Measurements from ENCODE around the gene CIDEB. TPM values are rescaled to one million over a fixed set of nuclear protein-coding genes. Genes with fewer than 3 reads are reported as not detected.

The CIDEB gene
- total RNA-seq, 1 donor from 2014 or later = 4.7 TPM

- no peak overlapping the region for H3K9ac ChIP-seq (ENCODE audit: low read depth in 1 of 3, low read length in 3 of 3)
- H3K4me3 ChIP-seq (ENCODE audit: low read length in 3 of 3) = no peak overlapping the region
- H3K27me3 ChIP-seq (ENCODE audit: control insufficient read depth in 3 of 3, insufficient read depth in 3 of 3, low read length in 3 of 3) = no peaks in the 10 kb centered on the region
- H3K36me3 ChIP-seq (ENCODE audit: control insufficient read depth in 3 of 3, insufficient read depth in 3 of 3, low read length in 3 of 3) = no peaks in the 10 kb centered on the region
- no peaks in the 10 kb centered on the region for H3K9me3 ChIP-seq (ENCODE audit: control insufficient read depth in 3 of 3, low read length in 3 of 3)
- no peak overlapping the region for H3K27ac ChIP-seq (ENCODE audit: low read depth, low read length)
- H3K4me1 ChIP-seq (ENCODE audit: control insufficient read depth in 3 of 3, insufficient read depth in 3 of 3, low read length in 3 of 3) = peaks cover 0 to 5% (median 0%) of the 10 kb centered on the region in 3 donors
Measured at GRCh38 chr14:24282736-24283135, 25.0 kb downstream of the CIDEB start.

GRCh38 chr14:24281636-24282035 lies 26.1 kb downstream of the CIDEB start:
- no peaks in the 10 kb centered on the region for H3K36me3 ChIP-seq (ENCODE audit: control insufficient read depth in 3 of 3, insufficient read depth in 3 of 3, low read length in 3 of 3)
- H3K27me3 ChIP-seq (ENCODE audit: control insufficient read depth in 3 of 3, insufficient read depth in 3 of 3, low read length in 3 of 3) = no peaks in the 10 kb centered on the region
- no peak overlapping the region for H3K4me3 ChIP-seq (ENCODE audit: low read length in 3 of 3)
- no peaks in the 10 kb centered on the region for H3K9me3 ChIP-seq (ENCODE audit: control insufficient read depth in 3 of 3, low read length in 3 of 3)
- no peak overlapping the region for H3K9ac ChIP-seq (ENCODE audit: low read depth in 1 of 3, low read length in 3 of 3)
- no peak overlapping the region for H3K27ac ChIP-seq (ENCODE audit: low read depth, low read length)
- peaks cover 0 to 5% (median 0%) of the 10 kb centered on the region in 3 donors for H3K4me1 ChIP-seq (ENCODE audit: control insufficient read depth in 3 of 3, insufficient read depth in 3 of 3, low read length in 3 of 3)

- Histone ChIP-seq H3K36me3 (ENCODE audit: control insufficient read depth in 3 of 3, insufficient read depth in 3 of 3, low read length in 3 of 3) (no peaks in the 10 kb centered on the region), H3K27ac (ENCODE audit: low read depth, low read length) (no peak overlapping the region), H3K9me3 (ENCODE audit: control insufficient read depth in 3 of 3, low read length in 3 of 3) (no peaks in the 10 kb centered on the region), H3K9ac (ENCODE audit: low read depth in 1 of 3, low read length in 3 of 3) (no peak overlapping the region), H3K4me1 (ENCODE audit: control insufficient read depth in 3 of 3, insufficient read depth in 3 of 3, low read length in 3 of 3) (peaks cover 0 to 5% (median 0%) of the 10 kb centered on the region in 3 donors), H3K4me3 (ENCODE audit: low read length in 3 of 3) (no peak overlapping the region), H3K27me3 (ENCODE audit: control insufficient read depth in 3 of 3, insufficient read depth in 3 of 3, low read length in 3 of 3) (no peaks in the 10 kb centered on the region)
Measured at GRCh38 chr14:24280797-24281460, 26.8 kb downstream of the CIDEB start.

GRCh38 chr14:24279301-24280186 lies 28.2 kb downstream of the CIDEB start:
- Histone ChIP-seq H3K27me3 (ENCODE audit: control insufficient read depth in 3 of 3, insufficient read depth in 3 of 3, low read length in 3 of 3) (no peaks in the 10 kb centered on the region), H3K4me1 (ENCODE audit: control insufficient read depth in 3 of 3, insufficient read depth in 3 of 3, low read length in 3 of 3) (peaks cover 0 to 5% (median 0%) of the 10 kb centered on the region in 3 donors), H3K27ac (ENCODE audit: low read depth, low read length) (no peak overlapping the region), H3K36me3 (ENCODE audit: control insufficient read depth in 3 of 3, insufficient read depth in 3 of 3, low read length in 3 of 3) (no peaks in the 10 kb centered on the region), H3K9ac (ENCODE audit: low read depth in 1 of 3, low read length in 3 of 3) (no peak overlapping the region), H3K4me3 (ENCODE audit: low read length in 3 of 3) (no peak overlapping the region), H3K9me3 (ENCODE audit: control insufficient read depth in 3 of 3, low read length in 3 of 3) (no peaks in the 10 kb centered on the region)

GRCh38 chr14:24278424-24278823 lies 29.4 kb downstream of the CIDEB start:
- H3K4me3 ChIP-seq (ENCODE audit: low read length in 3 of 3) = no peak overlapping the region

GRCh38 chr14:24277606-24278321 lies 30.0 kb downstream of the CIDEB start:
- Histone ChIP-seq H3K27me3 (ENCODE audit: control insufficient read depth in 3 of 3, insufficient read depth in 3 of 3, low read length in 3 of 3) (no peaks in the 10 kb centered on the region), H3K36me3 (ENCODE audit: control insufficient read depth in 3 of 3, insufficient read depth in 3 of 3, low read length in 3 of 3) (no peaks in the 10 kb centered on the region), H3K9ac (ENCODE audit: low read depth in 1 of 3, low read length in 3 of 3) (no peak overlapping the region), H3K9me3 (ENCODE audit: control insufficient read depth in 3 of 3, low read length in 3 of 3) (no peaks in the 10 kb centered on the region), H3K27ac (ENCODE audit: low read depth, low read length) (no peak overlapping the region), H3K4me1 (ENCODE audit: control insufficient read depth in 3 of 3, insufficient read depth in 3 of 3, low read length in 3 of 3) (peaks cover 0 to 5% (median 5%) of the 10 kb centered on the region in 3 donors), H3K4me3 (ENCODE audit: low read length in 3 of 3) (no peak overlapping the region)

More at GRCh38 chr14:24278424-24278823, 29.4 kb downstream of the CIDEB start:
- Histone ChIP-seq H3K9me3 (ENCODE audit: control insufficient read depth in 3 of 3, low read length in 3 of 3) (no peaks in the 10 kb centered on the region), H3K27me3 (ENCODE audit: control insufficient read depth in 3 of 3, insufficient read depth in 3 of 3, low read length in 3 of 3) (no peaks in the 10 kb centered on the region), H3K4me1 (ENCODE audit: control insufficient read depth in 3 of 3, insufficient read depth in 3 of 3, low read length in 3 of 3) (peaks cover 0 to 5% (median 5%) of the 10 kb centered on the region in 3 donors), H3K27ac (ENCODE audit: low read depth, low read length) (no peak overlapping the region), H3K9ac (ENCODE audit: low read depth in 1 of 3, low read length in 3 of 3) (no peak overlapping the region), H3K36me3 (ENCODE audit: control insufficient read depth in 3 of 3, insufficient read depth in 3 of 3, low read length in 3 of 3) (no peaks in the 10 kb centered on the region)

GRCh38 chr14:24277071-24277470 lies 30.7 kb downstream of the CIDEB start:
- no peaks in the 10 kb centered on the region for H3K27me3 ChIP-seq (ENCODE audit: control insufficient read depth in 3 of 3, insufficient read depth in 3 of 3, low read length in 3 of 3)
- no peak overlapping the region for H3K27ac ChIP-seq (ENCODE audit: low read depth, low read length)
- no peak overlapping the region for H3K9ac ChIP-seq (ENCODE audit: low read depth in 1 of 3, low read length in 3 of 3)
- no peaks in the 10 kb centered on the region for H3K9me3 ChIP-seq (ENCODE audit: control insufficient read depth in 3 of 3, low read length in 3 of 3)
- H3K36me3 ChIP-seq (ENCODE audit: control insufficient read depth in 3 of 3, insufficient read depth in 3 of 3, low read length in 3 of 3) = no peaks in the 10 kb centered on the region
- H3K4me1 ChIP-seq (ENCODE audit: control insufficient read depth in 3 of 3, insufficient read depth in 3 of 3, low read length in 3 of 3) = peaks cover 0 to 5% (median 5%) of the 10 kb centered on the region in 3 donors
- no peak overlapping the region for H3K4me3 ChIP-seq (ENCODE audit: low read length in 3 of 3)

- H3K9ac ChIP-seq (ENCODE audit: low read depth in 1 of 3, low read length in 3 of 3) = no peak overlapping the region
- H3K36me3 ChIP-seq (ENCODE audit: control insufficient read depth in 3 of 3, insufficient read depth in 3 of 3, low read length in 3 of 3) = peaks cover 6 to 10% (median 6%) of the 10 kb centered on the region in 3 donors
- no peaks in the 10 kb centered on the region for H3K27me3 ChIP-seq (ENCODE audit: control insufficient read depth in 3 of 3, insufficient read depth in 3 of 3, low read length in 3 of 3)
- H3K27ac ChIP-seq (ENCODE audit: low read depth, low read length) = no peak overlapping the region
- H3K4me3 ChIP-seq (ENCODE audit: low read length in 3 of 3) = no peak overlapping the region
- H3K4me1 ChIP-seq (ENCODE audit: control insufficient read depth in 3 of 3, insufficient read depth in 3 of 3, low read length in 3 of 3) = peaks cover 0 to 15% (median 13%) of the 10 kb centered on the region in 3 donors
- no peaks in the 10 kb centered on the region for H3K9me3 ChIP-seq (ENCODE audit: control insufficient read depth in 3 of 3, low read length in 3 of 3)
Measured at GRCh38 chr14:24274101-24274543, 33.7 kb downstream of the CIDEB start.

GRCh38 chr14:24273422-24273998 lies 34.3 kb downstream of the CIDEB start:
- no peak overlapping the region for H3K9ac ChIP-seq (ENCODE audit: low read depth in 1 of 3, low read length in 3 of 3)
- no peaks in the 10 kb centered on the region for H3K9me3 ChIP-seq (ENCODE audit: control insufficient read depth in 3 of 3, low read length in 3 of 3)
- H3K27ac ChIP-seq (ENCODE audit: low read depth, low read length) = no peak overlapping the region
- peaks cover 0 to 15% (median 13%) of the 10 kb centered on the region in 3 donors for H3K4me1 ChIP-seq (ENCODE audit: control insufficient read depth in 3 of 3, insufficient read depth in 3 of 3, low read length in 3 of 3)
- H3K27me3 ChIP-seq (ENCODE audit: control insufficient read depth in 3 of 3, insufficient read depth in 3 of 3, low read length in 3 of 3) = no peaks in the 10 kb centered on the region
- H3K4me3 ChIP-seq (ENCODE audit: low read length in 3 of 3) = no peak overlapping the region
- H3K36me3 ChIP-seq (ENCODE audit: control insufficient read depth in 3 of 3, insufficient read depth in 3 of 3, low read length in 3 of 3) = peaks cover 10 to 15% (median 12%) of the 10 kb centered on the region in 3 donors

Data from skeletal muscle tissue (tissue), 4 donors.